ENCODE results near the gene PGAP2. TPM values are rescaled to one million over a fixed set of nuclear protein-coding genes. Genes with fewer than 3 reads are reported as not detected.
A peak's percentile ranks its signal among the peaks of the same experiment; 100 is the strongest.

PGAP2 gene
- total and polyA plus RNA-seq, 2 of the 13 experiments (the other 11 are each of a cell fraction or from before 2014, with no cell fraction given) = 21.5 to 47.8 TPM

- TF ChIP-seq ZBTB44 (CRISPR knock-in tag; IDR thresholded peaks at IDR 0.05) = no peak
- TF ChIP-seq ATF4 (CRISPR knock-in tag; IDR thresholded peaks at IDR 0.05) = 0 out of 4 replicates have a peak, but pooled peaks of 1 of the 2 experiments have one; percentile 5
- no peak for TF ChIP-seq PAXIP1 (CRISPR knock-in tag; conservative IDR thresholded peaks at IDR 0.05)
- no peak for TF ChIP-seq ARNT2 (CRISPR knock-in tag; IDR thresholded peaks at IDR 0.05; ENCODE audit: low read depth)
- TF ChIP-seq TBX2 (CRISPR knock-in tag; IDR thresholded peaks at IDR 0.05; ENCODE audit: borderline replicate concordance) = peak; percentile 54; the same call in 1 of the 2 replicates
- TF ChIP-seq DNMT3B (CRISPR knock-in tag; conservative IDR thresholded peaks at IDR 0.05) = no peak
- no peak for TF ChIP-seq ZNF281 (CRISPR knock-in tag; IDR thresholded peaks at IDR 0.05; ENCODE audit: borderline replicate concordance)
- TF ChIP-seq ONECUT2 (CRISPR knock-in tag; IDR thresholded peaks at IDR 0.05) = peak; percentile 25
- no peak for TF ChIP-seq ZEB1 (IDR thresholded peaks at IDR 0.05; ENCODE audit: insufficient replicate concordance, low read depth)
- TF ChIP-seq DNMT1 (CRISPR knock-in tag; IDR thresholded peaks at IDR 0.05) = no peak
- TF ChIP-seq ZNF333 (CRISPR knock-in tag; IDR thresholded peaks at IDR 0.05; ENCODE audit: borderline replicate concordance) = no peak
- TF ChIP-seq ZNF781 (CRISPR knock-in tag; IDR thresholded peaks at IDR 0.05; ENCODE audit: borderline replicate concordance, not compliant biosample characterization) = peak; percentile 66
- TF ChIP-seq ERF (CRISPR knock-in tag; IDR thresholded peaks at IDR 0.05) = peak; percentile 76; the same call in 1 of the 2 replicates
- peak; percentile 20; the same call in 1 of the 2 replicates for TF ChIP-seq ATF2 (CRISPR knock-in tag; IDR thresholded peaks at IDR 0.05)
- no peak for TF ChIP-seq ZNF563 (CRISPR knock-in tag; IDR thresholded peaks at IDR 0.05)
- no peak for TF ChIP-seq SMARCC2 (IDR thresholded peaks at IDR 0.05)
These were observed 33.3 kb downstream of the PGAP2 start (continued) for GRCh38 chr11:3841426-3842350.

All from HepG2 (cell line).